HUES6 (cell line): ENCODE results near the gene RGS10.

Experiments
- H3K27ac ChIP-seq: 2 replicates; pipeline ENCODE4 v1.7.0; 2013; ENCODE audit warnings: low read depth, mild to moderate bottlenecking, low read length, inconsistent platforms
- H3K27me3 ChIP-seq: 2 replicates; pipeline ENCODE4 v1.6.1; 2013; ENCODE audit warnings: low read length; ENCODE audit not compliant: control insufficient read depth, insufficient read depth
- H3K36me3 ChIP-seq: 2 replicates; pipeline ENCODE4 v1.6.1; 2013; ENCODE audit warnings: low read length; ENCODE audit not compliant: control insufficient read depth, insufficient read depth
- H3K4me1 ChIP-seq: 2 replicates; pipeline ENCODE4 v1.6.1; 2013; ENCODE audit warnings: low read length; ENCODE audit not compliant: control insufficient read depth, insufficient read depth
- H3K4me3 ChIP-seq: 2 replicates; pipeline ENCODE4 v1.5.1; 2013; ENCODE audit warnings: low read depth, low read length
- H3K9ac ChIP-seq: one replicate; pipeline ENCODE4 v1.6.1; 2013; ENCODE audit warnings: mild to moderate bottlenecking, low read length
- H3K9me3 ChIP-seq: 2 replicates; pipeline ENCODE4 v1.6.1; 2013; ENCODE audit warnings: low read depth, low read length; ENCODE audit not compliant: control insufficient read depth, insufficient read depth

The RGS10 gene

GRCh38 chr10:119516381-119517234 lies 25.9 kb downstream of the RGS10 start:
- H3K4me3 ChIP-seq, result no peak overlapping the region
- peaks cover 23% of the 10 kb centered on the region for H3K4me1 ChIP-seq
- no peaks in the 10 kb centered on the region; the same call in 1 of the 2 replicates for H3K36me3 ChIP-seq
- H3K27ac ChIP-seq, result peak overlapping the region; percentile 34; the same call in 1 of the 2 replicates
- H3K9ac ChIP-seq, result peak overlapping the region; percentile 2
- H3K27me3 ChIP-seq, result no peaks in the 10 kb centered on the region
- no peaks in the 10 kb centered on the region for H3K9me3 ChIP-seq

DNA sequence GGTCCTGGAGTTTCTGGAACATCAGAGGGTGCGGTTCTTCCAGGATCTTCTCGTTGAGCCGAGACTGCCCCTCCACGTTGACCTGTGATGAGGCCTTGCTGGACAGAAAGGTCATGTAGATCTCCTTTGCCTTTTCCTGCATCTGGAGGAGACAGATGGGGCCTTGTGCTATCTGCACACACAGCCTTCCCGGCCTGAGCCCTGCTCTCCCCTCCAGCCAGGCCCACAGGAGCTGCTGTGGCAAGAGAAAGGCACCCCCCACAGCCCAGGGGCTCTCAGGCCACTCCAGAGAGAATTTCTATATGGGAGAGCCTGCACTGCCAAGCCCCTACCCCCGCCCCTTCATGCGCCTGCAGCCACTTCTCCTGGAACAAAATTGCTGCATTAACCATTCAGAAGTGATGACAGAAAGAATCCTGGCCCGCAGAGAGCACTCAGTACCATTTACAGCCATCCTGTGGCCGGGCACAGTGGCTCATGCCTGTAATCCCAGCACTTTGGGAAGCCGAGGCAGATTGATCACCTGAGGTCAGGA lies 26.9 kb downstream of the RGS10 start:
- no peaks in the 10 kb centered on the region; the same call in 1 of the 2 replicates for H3K36me3 ChIP-seq
- H3K9ac ChIP-seq, result no peak overlapping the region
- peaks cover 23% of the 10 kb centered on the region for H3K4me1 ChIP-seq
- no peaks in the 10 kb centered on the region for H3K27me3 ChIP-seq
- H3K27ac ChIP-seq, result no peak overlapping the region
- no peaks in the 10 kb centered on the region for H3K9me3 ChIP-seq
- no peak overlapping the region for H3K4me3 ChIP-seq

DNA sequence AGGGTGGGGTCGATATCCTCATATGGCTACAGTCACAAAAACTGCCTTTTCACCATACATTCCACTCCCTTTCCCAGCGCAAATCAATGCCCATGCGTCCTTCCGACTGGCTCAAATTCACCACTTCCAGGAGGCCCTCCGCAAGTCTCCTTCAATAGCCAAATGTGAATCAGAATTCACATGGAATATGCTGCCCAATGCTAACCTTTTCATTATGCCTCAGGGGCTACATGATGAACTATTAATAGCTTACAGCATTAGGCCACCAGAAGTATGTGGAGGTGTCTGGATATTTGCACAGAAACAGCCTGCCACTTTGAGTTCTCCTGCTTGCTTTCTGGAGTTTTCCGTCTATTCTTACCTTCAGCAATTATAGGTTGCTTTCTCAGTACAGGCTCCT lies 27.7 kb downstream of the RGS10 start:
- no peaks in the 10 kb centered on the region for H3K27me3 ChIP-seq
- H3K4me3 ChIP-seq, result no peak overlapping the region
- H3K4me1 ChIP-seq, result peaks cover 20% of the 10 kb centered on the region
- H3K27ac ChIP-seq, result no peak overlapping the region
- H3K9ac ChIP-seq, result no peak overlapping the region
- no peaks in the 10 kb centered on the region for H3K9me3 ChIP-seq
- no peaks in the 10 kb centered on the region; the same call in 1 of the 2 replicates for H3K36me3 ChIP-seq

GRCh38 chr10:119511828-119512515 lies 30.5 kb downstream of the RGS10 start:
- H3K27me3 ChIP-seq, result no peaks in the 10 kb centered on the region
- no peaks in the 10 kb centered on the region for H3K9me3 ChIP-seq
- no peak overlapping the region for H3K9ac ChIP-seq
- H3K4me1 ChIP-seq, result peaks cover 11% of the 10 kb centered on the region
- H3K36me3 ChIP-seq, result no peaks in the 10 kb centered on the region; the same call in 1 of the 2 replicates
- no peak overlapping the region for H3K4me3 ChIP-seq
- no peak overlapping the region for H3K27ac ChIP-seq

GRCh38 chr10:119509909-119510451 lies 32.5 kb downstream of the RGS10 start:
- Histone ChIP-seq H3K36me3 (no peaks in the 10 kb centered on the region; the same call in 1 of the 2 replicates), H3K27ac (no peak overlapping the region), H3K27me3 (no peaks in the 10 kb centered on the region), H3K9ac (no peak overlapping the region), H3K9me3 (no peaks in the 10 kb centered on the region), H3K4me1 (no peaks in the 10 kb centered on the region; the same call in 1 of the 2 replicates), H3K4me3 (no peak overlapping the region)

DNA sequence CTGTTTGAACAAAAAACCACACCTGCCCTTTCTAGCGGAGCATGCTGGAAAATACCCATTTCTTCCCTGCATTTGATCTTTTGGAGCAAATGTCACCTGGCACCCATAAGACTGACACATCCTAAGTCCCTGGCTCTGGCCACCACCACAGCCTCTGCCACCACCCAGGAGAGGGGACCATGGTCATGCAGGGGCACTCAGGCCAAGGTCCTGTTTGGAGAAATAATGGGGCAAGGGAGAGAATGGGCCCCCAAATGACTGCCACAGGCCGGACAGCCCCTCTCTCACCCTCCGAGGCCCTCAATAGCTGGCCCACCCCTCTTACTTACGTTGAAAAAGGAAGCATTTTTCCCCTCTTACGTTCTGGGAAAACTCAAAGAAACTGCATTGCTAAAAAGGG lies 35.4 kb downstream of the RGS10 start:
- Histone ChIP-seq H3K36me3 (no peaks in the 10 kb centered on the region), H3K9ac (no peak overlapping the region)

GRCh38 chr10:119505588-119506315 lies 36.8 kb downstream of the RGS10 start:
- H3K9me3 ChIP-seq, result no peaks in the 10 kb centered on the region
- H3K4me1 ChIP-seq, result peaks cover 8% of the 10 kb centered on the region; the same call in 1 of the 2 replicates
- no peaks in the 10 kb centered on the region for H3K36me3 ChIP-seq
- H3K9ac ChIP-seq, result no peak overlapping the region
- H3K27ac ChIP-seq, result no peak overlapping the region
- H3K4me3 ChIP-seq, result no peak overlapping the region
- H3K27me3 ChIP-seq, result no peaks in the 10 kb centered on the region

More for the DNA sequence above, 35.4 kb downstream of the RGS10 start:
- no peaks in the 10 kb centered on the region for H3K9me3 ChIP-seq
- no peak overlapping the region for H3K27ac ChIP-seq
- H3K4me3 ChIP-seq, result no peak overlapping the region
- no peaks in the 10 kb centered on the region for H3K27me3 ChIP-seq
- H3K4me1 ChIP-seq, result peaks cover 8% of the 10 kb centered on the region; the same call in 1 of the 2 replicates

DNA sequence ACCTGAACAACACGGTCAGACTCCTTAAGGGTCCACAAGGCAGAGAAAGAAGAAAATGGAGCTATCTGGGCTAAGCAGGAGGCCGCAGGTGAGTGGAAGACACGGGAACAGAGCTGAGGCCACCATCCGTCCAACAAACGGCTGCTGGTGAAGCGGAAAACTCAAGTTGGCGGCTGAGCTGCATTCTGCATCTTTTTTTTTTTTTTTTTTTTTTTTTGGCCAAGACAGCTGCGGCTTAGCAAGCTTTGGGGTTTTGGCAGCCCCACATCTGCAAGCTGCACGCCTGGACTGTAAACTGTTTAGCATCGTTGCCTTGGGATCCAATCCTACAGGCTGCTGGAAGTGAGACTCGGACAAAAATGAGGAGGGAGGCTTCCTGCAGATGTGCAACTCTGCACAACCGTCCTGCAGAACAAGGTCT lies 37.4 kb downstream of the RGS10 start:
- H3K9me3 ChIP-seq, result no peaks in the 10 kb centered on the region
- no peak overlapping the region for H3K9ac ChIP-seq
- no peak overlapping the region for H3K27ac ChIP-seq

DNA sequence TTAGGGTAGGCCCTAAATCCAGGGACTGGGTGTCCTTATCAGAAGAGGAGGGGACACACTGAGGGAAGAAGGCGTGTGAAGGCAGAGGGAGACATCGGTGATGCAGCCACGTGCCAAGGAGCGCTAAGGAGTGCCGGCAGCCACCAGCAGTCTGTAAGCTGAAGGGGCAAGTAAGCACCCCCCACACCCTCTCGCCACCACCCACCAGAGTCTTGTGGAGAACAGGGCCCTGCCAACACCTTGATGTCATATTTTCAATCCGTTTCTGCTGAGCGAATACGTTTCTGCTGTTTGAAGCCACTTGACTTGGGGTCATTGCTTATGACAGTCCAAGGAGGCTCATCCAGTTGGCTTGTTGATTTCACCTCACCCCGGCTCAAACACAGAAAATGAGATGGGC lies 37.9 kb downstream of the RGS10 start:
- H3K4me3 ChIP-seq, result no peak overlapping the region
- H3K36me3 ChIP-seq, result no peaks in the 10 kb centered on the region
- no peak overlapping the region for H3K9ac ChIP-seq
- H3K4me1 ChIP-seq, result peaks cover 8% of the 10 kb centered on the region; the same call in 1 of the 2 replicates
- no peaks in the 10 kb centered on the region for H3K9me3 ChIP-seq
- H3K27me3 ChIP-seq, result no peaks in the 10 kb centered on the region
- H3K27ac ChIP-seq, result no peak overlapping the region

More for the DNA sequence above, 37.4 kb downstream of the RGS10 start:
- Histone ChIP-seq H3K36me3 (no peaks in the 10 kb centered on the region), H3K4me3 (no peak overlapping the region), H3K27me3 (no peaks in the 10 kb centered on the region), H3K4me1 (peaks cover 8% of the 10 kb centered on the region; the same call in 1 of the 2 replicates)

- H3K9me3 ChIP-seq, result no peaks in the 10 kb centered on the region
- peaks cover 8% of the 10 kb centered on the region; the same call in 1 of the 2 replicates for H3K4me1 ChIP-seq
- H3K27ac ChIP-seq, result no peak overlapping the region
- H3K9ac ChIP-seq, result no peak overlapping the region
- no peak overlapping the region for H3K4me3 ChIP-seq
- no peaks in the 10 kb centered on the region for H3K27me3 ChIP-seq
- H3K36me3 ChIP-seq, result no peaks in the 10 kb centered on the region
Measured at GRCh38 chr10:119503821-119504220, 38.7 kb downstream of the RGS10 start.
